Ishikawa (cell line): ENCODE results near the gene BPIFB3.
"Not testable (repeated sequence)": the region's sequence is repeated elsewhere in the genome, so short reads cannot be mapped to it uniquely, and the experiment has no call there.

ENCODE experiments used
- CEBPB ChIP-seq: IDR thresholded peaks from 2 replicates; pipeline ENCODE4 v1.6.1; 2012
- EGR1 ChIP-seq: IDR thresholded peaks from 2 replicates; pipeline ENCODE4 v1.6.1; 2012
- EP300 ChIP-seq: IDR thresholded peaks from 2 replicates; pipeline ENCODE4 v1.6.1; 2012; ENCODE audit warnings: borderline replicate concordance
- FOXM1 ChIP-seq: IDR thresholded peaks from 2 replicates; pipeline ENCODE4 v1.6.1; 2012; ENCODE audit warnings: low read depth, borderline replicate concordance
- RAD21 ChIP-seq: IDR thresholded peaks from 2 replicates; pipeline ENCODE4 v1.6.1; 2012; ENCODE audit warnings: low read depth
- TAF1 ChIP-seq: IDR thresholded peaks from 2 replicates; pipeline ENCODE4 v1.6.1; 2012; ENCODE audit warnings: low read depth, mild to moderate bottlenecking
- TCF12 ChIP-seq: IDR thresholded peaks from 2 replicates; pipeline ENCODE4 v1.6.1; 2012; ENCODE audit warnings: low read depth
- YY1 ChIP-seq: IDR thresholded peaks from 2 replicates; pipeline ENCODE4 v1.6.1; 2012; ENCODE audit warnings: low read depth
- TF ChIP-seq, protein P1 (sequence below): IDR thresholded peaks from 2 replicates; pipeline ENCODE4 v1.6.1; 2012
- TF ChIP-seq, protein P2 (sequence below): IDR thresholded peaks from 2 replicates; pipeline ENCODE4 v1.6.1; 2012
- TF ChIP-seq, protein P3 (sequence below): IDR thresholded peaks from 2 replicates; pipeline ENCODE4 v1.6.1; 2012; ENCODE audit warnings: low read depth, mild to moderate bottlenecking

DNA sequence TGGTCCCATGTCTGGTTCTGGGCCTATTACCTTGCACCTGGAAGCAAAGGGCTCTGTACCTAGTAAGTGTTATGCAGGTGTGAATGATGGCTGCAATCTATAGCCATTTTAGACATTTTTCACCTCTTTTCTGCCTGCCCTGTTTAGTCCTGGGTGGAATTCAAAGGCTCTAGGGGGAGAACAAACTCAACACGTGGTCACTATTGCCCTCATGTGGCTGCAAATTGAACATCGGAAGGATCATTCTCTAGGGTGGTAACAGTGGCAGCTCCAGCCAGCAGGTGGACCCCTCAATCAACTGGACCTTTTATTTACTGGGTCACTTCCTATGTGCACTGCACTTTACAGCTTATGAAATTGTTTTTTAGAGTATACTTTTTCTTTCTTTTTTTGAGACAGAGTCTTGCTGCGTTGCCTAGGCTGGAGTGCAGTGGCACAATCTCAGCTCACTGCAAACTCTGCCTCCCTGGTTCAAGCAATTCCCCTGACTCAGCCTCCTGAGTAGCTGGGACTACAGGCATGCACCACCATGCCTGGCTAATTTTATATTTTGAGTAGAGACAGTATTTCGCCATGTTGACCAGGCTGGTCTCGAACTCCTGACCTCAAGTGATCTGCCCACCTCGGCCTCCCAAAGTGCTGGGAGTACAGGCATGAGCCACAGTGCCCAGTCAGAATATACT is 42.3 kb downstream of the BPIFB3 start:
- TF ChIP-seq TCF12, EP300, FOXM1, TAF1, YY1, CEBPB, EGR1: not testable (repeated sequence)
- TF ChIP-seq, protein P1, sequence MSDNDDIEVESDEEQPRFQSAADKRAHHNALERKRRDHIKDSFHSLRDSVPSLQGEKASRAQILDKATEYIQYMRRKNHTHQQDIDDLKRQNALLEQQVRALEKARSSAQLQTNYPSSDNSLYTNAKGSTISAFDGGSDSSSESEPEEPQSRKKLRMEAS, result not testable (repeated sequence)
- TF ChIP-seq, protein P2, sequence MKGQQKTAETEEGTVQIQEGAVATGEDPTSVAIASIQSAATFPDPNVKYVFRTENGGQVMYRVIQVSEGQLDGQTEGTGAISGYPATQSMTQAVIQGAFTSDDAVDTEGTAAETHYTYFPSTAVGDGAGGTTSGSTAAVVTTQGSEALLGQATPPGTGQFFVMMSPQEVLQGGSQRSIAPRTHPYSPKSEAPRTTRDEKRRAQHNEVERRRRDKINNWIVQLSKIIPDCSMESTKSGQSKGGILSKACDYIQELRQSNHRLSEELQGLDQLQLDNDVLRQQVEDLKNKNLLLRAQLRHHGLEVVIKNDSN, result not testable (repeated sequence)
- peak; percentile 92 for TF ChIP-seq RAD21
- TF ChIP-seq, protein P3, sequence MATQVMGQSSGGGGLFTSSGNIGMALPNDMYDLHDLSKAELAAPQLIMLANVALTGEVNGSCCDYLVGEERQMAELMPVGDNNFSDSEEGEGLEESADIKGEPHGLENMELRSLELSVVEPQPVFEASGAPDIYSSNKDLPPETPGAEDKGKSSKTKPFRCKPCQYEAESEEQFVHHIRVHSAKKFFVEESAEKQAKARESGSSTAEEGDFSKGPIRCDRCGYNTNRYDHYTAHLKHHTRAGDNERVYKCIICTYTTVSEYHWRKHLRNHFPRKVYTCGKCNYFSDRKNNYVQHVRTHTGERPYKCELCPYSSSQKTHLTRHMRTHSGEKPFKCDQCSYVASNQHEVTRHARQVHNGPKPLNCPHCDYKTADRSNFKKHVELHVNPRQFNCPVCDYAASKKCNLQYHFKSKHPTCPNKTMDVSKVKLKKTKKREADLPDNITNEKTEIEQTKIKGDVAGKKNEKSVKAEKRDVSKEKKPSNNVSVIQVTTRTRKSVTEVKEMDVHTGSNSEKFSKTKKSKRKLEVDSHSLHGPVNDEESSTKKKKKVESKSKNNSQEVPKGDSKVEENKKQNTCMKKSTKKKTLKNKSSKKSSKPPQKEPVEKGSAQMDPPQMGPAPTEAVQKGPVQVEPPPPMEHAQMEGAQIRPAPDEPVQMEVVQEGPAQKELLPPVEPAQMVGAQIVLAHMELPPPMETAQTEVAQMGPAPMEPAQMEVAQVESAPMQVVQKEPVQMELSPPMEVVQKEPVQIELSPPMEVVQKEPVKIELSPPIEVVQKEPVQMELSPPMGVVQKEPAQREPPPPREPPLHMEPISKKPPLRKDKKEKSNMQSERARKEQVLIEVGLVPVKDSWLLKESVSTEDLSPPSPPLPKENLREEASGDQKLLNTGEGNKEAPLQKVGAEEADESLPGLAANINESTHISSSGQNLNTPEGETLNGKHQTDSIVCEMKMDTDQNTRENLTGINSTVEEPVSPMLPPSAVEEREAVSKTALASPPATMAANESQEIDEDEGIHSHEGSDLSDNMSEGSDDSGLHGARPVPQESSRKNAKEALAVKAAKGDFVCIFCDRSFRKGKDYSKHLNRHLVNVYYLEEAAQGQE, result not testable (repeated sequence)
